Colonic mucosa (tissue), 4 donors: ENCODE data around the gene HOMER1. TPM values are rescaled to one million over a fixed set of nuclear protein-coding genes. Genes with fewer than 3 reads are reported as not detected.

Experiments
- DNase-seq: peaks from one replicate; pipeline ENCODE4 v3.0.0-alpha.2; 2020
- H3K27ac ChIP-seq: fragments of 200-600 bp; one replicate; pipeline ENCODE4 v1.8.0; 2021
- H3K27me3 ChIP-seq: fragments of 200-600 bp; one replicate; pipeline ENCODE4 v1.8.0; 2021
- H3K36me3 ChIP-seq: fragments of 200-600 bp; one replicate; pipeline ENCODE4 v1.8.0; 2021
- H3K4me1 ChIP-seq: fragments of 200-600 bp; one replicate; pipeline ENCODE4 v1.8.0; 2021; ENCODE audit warnings: mild to moderate bottlenecking
- H3K4me3 ChIP-seq: fragments of 200-600 bp; one replicate; pipeline ENCODE4 v1.8.0; 2021
- H3K9ac ChIP-seq, 2 donors: one replicate each; pipeline ENCODE4 v1.7.0; 2013; ENCODE audit warnings: control low read depth in 2 of 2, low read depth in 2 of 2, low read length in 2 of 2
- H3K9me3 ChIP-seq: fragments of 200-600 bp; one replicate; pipeline ENCODE4 v1.8.0; 2021
- CTCF ChIP-seq: fragments of 200-600 bp; IDR thresholded peaks from one replicate; pipeline ENCODE4 v1.8.0; 2022; ENCODE audit warnings: antibody characterized with exemption, mild to moderate bottlenecking
- intact Hi-C: fragments of 100-400 bp; cut with DNase I; formaldehyde crosslinking; loops from one replicate; pipeline ENCODE4 v1.14.1; 2022
- total RNA-seq, 2 donors: library from RNA; stranded (reverse); fragmentation: NEBNext Ultra II Directional in 1 of 2; extraction: Animal tissue kit (Norgen Biotek cat#: 25700) in 1 of 2; gene quantifications; one replicate each; pipeline ENCODE4 v1.2.1, GENCODE V29; 2021
- donor health status: healthy.
- donor health status: DM: no; HTN: no; CAD: no.
- donor health status: DM: no; HTN: no; CAD: no.

The HOMER1 gene
- total RNA-seq, 2 donors from 2014 or later, result 0.99 to 2.3 TPM

- no peak overlapping the region for H3K9ac ChIP-seq
- no peak overlapping the region for H3K4me3 ChIP-seq
- H3K27me3 ChIP-seq, result no peaks in the 10 kb centered on the region
- DNase-seq, result no peak
- intact Hi-C loops, result no loop called here
- no peak for TF ChIP-seq CTCF
- H3K9me3 ChIP-seq, result no peaks in the 10 kb centered on the region
- H3K36me3 ChIP-seq, result no peaks in the 10 kb centered on the region
- H3K27ac ChIP-seq, result no peak overlapping the region
- H3K4me1 ChIP-seq, result no peaks in the 10 kb centered on the region
Measured at GRCh38 chr5:79349047-79349446, 164.9 kb downstream of the HOMER1 start.

DNA sequence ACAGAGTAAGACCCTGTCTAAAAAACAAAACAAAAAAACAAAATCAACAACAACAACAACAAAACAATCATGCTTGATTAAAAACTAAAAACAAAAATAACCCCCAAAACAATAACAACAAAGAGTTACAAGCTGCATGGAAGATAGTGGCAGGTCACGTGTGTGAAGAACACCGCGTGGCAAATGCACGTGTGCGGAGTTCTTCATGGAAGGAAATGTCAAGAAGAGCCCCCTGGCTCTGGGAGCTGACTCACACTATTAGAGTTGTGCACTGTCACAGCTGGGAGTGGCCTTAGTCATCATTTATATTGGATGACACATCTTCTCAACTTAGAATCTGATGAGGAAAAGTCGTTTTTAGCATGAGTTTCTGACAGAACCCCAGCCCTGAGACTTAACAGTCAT, 167.5 kb downstream of the HOMER1 start:
- TF ChIP-seq CTCF, result no peak
- no peak for DNase-seq
- Histone ChIP-seq H3K27me3 (no peaks in the 10 kb centered on the region), H3K36me3 (no peaks in the 10 kb centered on the region), H3K9ac (no peak overlapping the region), H3K27ac (no peak overlapping the region), H3K9me3 (no peaks in the 10 kb centered on the region), H3K4me3 (no peak overlapping the region), H3K4me1 (no peaks in the 10 kb centered on the region)
- intact Hi-C loops, result no loop called here

DNA sequence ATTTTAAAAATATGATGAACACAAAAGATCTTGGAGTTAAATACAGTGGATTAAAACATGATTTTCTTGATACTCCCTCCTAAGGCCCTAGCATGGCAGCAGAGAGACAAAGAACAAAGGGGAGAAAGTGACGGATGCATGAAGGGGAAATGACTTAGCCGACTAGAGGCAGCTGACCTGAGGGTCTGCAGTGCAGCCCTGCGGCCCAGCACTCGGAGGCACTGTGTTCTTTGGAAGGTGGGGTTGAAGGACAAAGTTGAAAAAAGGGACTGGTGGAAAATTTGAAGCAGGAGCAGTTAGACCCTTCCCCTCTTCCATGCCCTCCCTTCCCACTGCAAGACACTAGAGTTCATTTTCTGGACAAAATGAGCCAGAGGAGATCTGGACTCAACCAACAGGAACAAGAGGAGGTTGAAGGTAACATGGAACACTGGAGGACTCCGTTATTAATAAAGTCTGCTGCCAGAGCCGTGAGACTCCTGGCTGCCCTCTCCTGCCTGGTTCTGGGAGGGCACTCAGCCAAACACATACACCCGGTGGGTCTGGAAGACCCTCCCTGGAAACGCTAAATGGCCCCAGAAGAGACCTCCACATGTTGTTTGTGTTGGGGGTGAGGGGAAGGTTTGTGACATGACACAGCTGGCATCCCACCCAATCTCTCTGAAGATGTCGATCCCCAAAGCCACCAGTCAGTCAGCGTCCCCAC, 179.9 kb downstream of the HOMER1 start:
- Histone ChIP-seq H3K4me3 (no peak overlapping the region), H3K9me3 (no peaks in the 10 kb centered on the region), H3K9ac (no peak overlapping the region), H3K36me3 (no peaks in the 10 kb centered on the region), H3K4me1 (no peaks in the 10 kb centered on the region), H3K27ac (no peak overlapping the region), H3K27me3 (no peaks in the 10 kb centered on the region)
- no peak for DNase-seq
- intact Hi-C loops, result no loop called here
- no peak for TF ChIP-seq CTCF

DNA sequence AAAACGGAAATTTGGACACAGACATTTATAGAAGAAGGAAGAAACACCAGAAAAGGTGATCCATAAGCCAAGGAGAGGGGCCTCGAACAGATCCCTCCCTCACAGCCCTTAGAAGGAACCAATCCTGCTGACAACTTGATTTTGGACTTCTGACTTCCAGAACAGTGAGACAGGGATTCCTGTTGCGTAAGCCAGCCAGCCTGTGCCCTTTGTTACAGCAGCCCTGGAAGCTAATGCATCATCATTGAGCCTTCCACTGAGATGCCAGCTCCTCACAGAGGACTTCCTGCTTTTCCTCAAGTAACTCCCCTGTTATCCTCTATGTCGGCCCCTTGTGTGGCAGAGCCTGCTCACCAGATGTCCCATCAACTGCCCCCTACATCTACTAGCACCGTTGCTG, 183.9 kb downstream of the HOMER1 start:
- H3K4me3 ChIP-seq, result no peak overlapping the region
- H3K9me3 ChIP-seq, result no peaks in the 10 kb centered on the region
- no peaks in the 10 kb centered on the region for H3K36me3 ChIP-seq
- intact Hi-C loops, result no loop called here
- no peaks in the 10 kb centered on the region for H3K4me1 ChIP-seq
- no peak for TF ChIP-seq CTCF
- no peak overlapping the region for H3K27ac ChIP-seq
- H3K9ac ChIP-seq, result no peak overlapping the region
- DNase-seq, result no peak
- no peaks in the 10 kb centered on the region for H3K27me3 ChIP-seq

DNA sequence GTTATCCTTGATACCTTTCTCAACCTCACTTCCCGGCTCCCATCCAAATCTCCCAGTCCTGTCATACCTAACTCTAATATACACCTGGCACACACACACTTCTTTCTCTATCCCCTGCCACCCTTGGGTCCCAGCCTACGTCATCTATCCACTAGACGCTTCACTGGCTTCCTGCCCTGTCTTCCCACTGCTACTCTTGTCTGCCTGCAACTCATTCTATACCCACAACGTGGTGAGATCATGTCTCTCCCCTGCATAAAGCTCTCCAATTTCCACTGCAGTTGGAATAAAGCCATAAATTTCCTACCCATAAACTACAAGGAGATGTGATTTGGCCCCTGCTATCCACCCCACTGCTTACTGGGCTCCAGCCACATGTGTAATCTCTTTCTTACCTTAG, 184.5 kb downstream of the HOMER1 start:
- H3K27me3 ChIP-seq, result no peaks in the 10 kb centered on the region
- H3K9ac ChIP-seq, result no peak overlapping the region
- H3K4me1 ChIP-seq, result no peaks in the 10 kb centered on the region
- no peaks in the 10 kb centered on the region for H3K9me3 ChIP-seq
- H3K36me3 ChIP-seq, result no peaks in the 10 kb centered on the region
- intact Hi-C loops, result no loop called here
- DNase-seq, result no peak
- no peak for TF ChIP-seq CTCF
- no peak overlapping the region for H3K4me3 ChIP-seq
- no peak overlapping the region for H3K27ac ChIP-seq

Other genes starting within 250 kb of the HOMER1 start
- gene TENT2, start 98.3 kb upstream of the HOMER1 start, total RNA-seq, result 10 to 100 TPM; 46.6 to 62.4 TPM
- under 1 TPM; 0.30 to 0.66 TPM for gene CMYA5, start 175.7 kb upstream of the HOMER1 start, total RNA-seq